Trophoblast cell (in vitro differentiated cells and primary cell): ENCODE results near the gene EXOC4.

ENCODE experiments used
- DNase-seq, 2 donors: peaks; one replicate each; pipeline ENCODE4 v3.0.0-alpha.2; 2016
- H2AFZ ChIP-seq: 2 replicates; pipeline ENCODE4 v1.6.1; 2013; ENCODE audit warnings: low read length, moderate library complexity, mild to moderate bottlenecking; ENCODE audit not compliant: insufficient read depth, poor library complexity
- H2AK5ac ChIP-seq: 2 replicates; pipeline ENCODE4 v1.6.1; 2013; ENCODE audit warnings: mild to moderate bottlenecking, low read length
- H2BK120ac ChIP-seq: 2 replicates; pipeline ENCODE4 v1.6.1; 2013; ENCODE audit warnings: low read length, mild to moderate bottlenecking, moderate library complexity; ENCODE audit not compliant: insufficient read depth, poor library complexity
- H2BK12ac ChIP-seq: 2 replicates; pipeline ENCODE4 v1.6.1; 2013; ENCODE audit warnings: mild to moderate bottlenecking, low read length, moderate library complexity
- H2BK5ac ChIP-seq: 2 replicates; pipeline ENCODE4 v1.6.1; 2013; ENCODE audit warnings: low read length, low read depth, moderate library complexity, mild to moderate bottlenecking; ENCODE audit not compliant: poor library complexity
- H3K14ac ChIP-seq: 2 replicates; pipeline ENCODE4 v1.6.1; 2013; ENCODE audit warnings: mild to moderate bottlenecking, low read length
- H3K18ac ChIP-seq: 2 replicates; pipeline ENCODE4 v1.6.1; 2013; ENCODE audit warnings: mild to moderate bottlenecking, low read length
- H3K23ac ChIP-seq: 2 replicates; pipeline ENCODE4 v1.6.1; 2013; ENCODE audit warnings: low read length
- H3K27ac ChIP-seq: 2 replicates; pipeline ENCODE4 v1.5.1; 2013; ENCODE audit warnings: low read depth, mild to moderate bottlenecking, inconsistent platforms, low read length, moderate library complexity
- H3K27me3 ChIP-seq: 2 replicates; pipeline ENCODE4 v1.6.1; 2013; ENCODE audit warnings: inconsistent platforms, mild to moderate bottlenecking, low read length, moderate library complexity; ENCODE audit not compliant: insufficient read depth
- H3K36me3 ChIP-seq, 2 experiments: 1 replicate in 1 of 2; 2 replicates in 1 of 2; pipeline ENCODE4 v1.6.1; 2013; ENCODE audit warnings: low read length in 2 of 2, mild to moderate bottlenecking in 2 of 2, moderate library complexity in 1 of 2; ENCODE audit not compliant: insufficient read depth in 2 of 2, control insufficient read depth in 1 of 2
- H3K4ac ChIP-seq: 2 replicates; pipeline ENCODE4 v1.6.1; 2013; ENCODE audit warnings: low read depth, mild to moderate bottlenecking, low read length, moderate library complexity
- H3K4me1 ChIP-seq, 2 experiments: 1 replicate in 1 of 2; 2 replicates in 1 of 2; pipeline ENCODE4 v1.6.1; 2013; ENCODE audit warnings: low read length in 2 of 2, mild to moderate bottlenecking in 2 of 2, moderate library complexity in 1 of 2; ENCODE audit not compliant: insufficient read depth in 2 of 2, control insufficient read depth in 1 of 2
- H3K4me2 ChIP-seq: 2 replicates; pipeline ENCODE4 v1.6.1; 2013; ENCODE audit warnings: inconsistent platforms, mild to moderate bottlenecking, low read length, moderate library complexity
- H3K4me3 ChIP-seq: 2 replicates; pipeline ENCODE4 v1.5.1; 2013; ENCODE audit warnings: mild to moderate bottlenecking, low read depth, low read length, inconsistent platforms
- H3K79me1 ChIP-seq: one replicate; pipeline ENCODE4 v1.6.1; 2013; ENCODE audit warnings: low read length
- H3K79me2 ChIP-seq: 2 replicates; pipeline ENCODE4 v1.6.1; 2013; ENCODE audit warnings: low read length, mild to moderate bottlenecking; ENCODE audit not compliant: control insufficient read depth, insufficient read depth, poor library complexity
- H3K9ac ChIP-seq: 2 replicates; pipeline ENCODE4 v1.6.1; 2013; ENCODE audit warnings: mild to moderate bottlenecking, low read length
- H3K9me3 ChIP-seq: 2 replicates; pipeline ENCODE4 v1.6.1; 2013; ENCODE audit warnings: low read depth, mild to moderate bottlenecking, control low read depth, inconsistent platforms, low read length; ENCODE audit not compliant: insufficient read depth
- H4K12ac ChIP-seq: 2 replicates; pipeline ENCODE4 v1.6.1; 2013; ENCODE audit warnings: low read depth, mild to moderate bottlenecking, low read length, moderate library complexity
- H4K8ac ChIP-seq: 2 replicates; pipeline ENCODE4 v1.6.1; 2013; ENCODE audit warnings: low read depth, mild to moderate bottlenecking, low read length, moderate library complexity
- H4K91ac ChIP-seq: one replicate; pipeline ENCODE4 v1.6.1; 2013; ENCODE audit warnings: low read depth, mild to moderate bottlenecking, low read length, moderate library complexity
- WGBS: extraction: QIAGEN DNeasy Blood & Tissue Kit; methylation state at CpG from one replicate; pipeline ENCODE4 v1.1.7; 2013; ENCODE audit warnings: missing lambda C conversion rate; ENCODE audit not compliant: insufficient read length, insufficient coverage; ENCODE audit errors: extremely low coverage; 5-methylcytosine and 5-hydroxymethylcytosine counted together

EXOC4 gene

GRCh38 chr7:133299676-133300075, 46.8 kb downstream of the EXOC4 start:
- H3K79me1 ChIP-seq, result no peaks in the 10 kb centered on the region
- no peak overlapping the region for H3K4me3 ChIP-seq
- no CpG with 5 or more reads among the region's 1 CpG for WGBS
- H3K79me2 ChIP-seq, result no peaks in the 10 kb centered on the region
- no peaks in the 10 kb centered on the region for H3K4me1 ChIP-seq
- no peak overlapping the region for H3K4me2 ChIP-seq
- no peak overlapping the region for H2BK12ac ChIP-seq
- H2BK120ac ChIP-seq, result no peak overlapping the region
- H3K23ac ChIP-seq, result no peak overlapping the region
- no peak overlapping the region for H3K18ac ChIP-seq
- no peak overlapping the region for H4K91ac ChIP-seq
- no peak overlapping the region for H3K4ac ChIP-seq
- no peak for DNase-seq
- no peak overlapping the region for H3K27ac ChIP-seq
- no peak overlapping the region for H3K14ac ChIP-seq
- no peak overlapping the region for H4K8ac ChIP-seq
- H2BK5ac ChIP-seq, result no peak overlapping the region
- no peak overlapping the region for H2AK5ac ChIP-seq
- no peaks in the 10 kb centered on the region for H3K27me3 ChIP-seq
- H3K9me3 ChIP-seq, result no peaks in the 10 kb centered on the region
- no peak overlapping the region for H2AFZ ChIP-seq
- no peaks in the 10 kb centered on the region for H3K36me3 ChIP-seq
- no peak overlapping the region for H4K12ac ChIP-seq
- no peak overlapping the region for H3K9ac ChIP-seq

- no peak overlapping the region for H3K27ac ChIP-seq
- H3K4me3 ChIP-seq, result no peak overlapping the region
- H3K27me3 ChIP-seq, result no peaks in the 10 kb centered on the region
- no CpG with 5 or more reads among the region's 2 CpGs for WGBS
- no peak overlapping the region for H2AK5ac ChIP-seq
- no peaks in the 10 kb centered on the region for H3K79me2 ChIP-seq
- H2AFZ ChIP-seq, result no peak overlapping the region
- no peak overlapping the region for H3K4me2 ChIP-seq
- no peak overlapping the region for H2BK120ac ChIP-seq
- DNase-seq, result no peak
- H3K9me3 ChIP-seq, result no peaks in the 10 kb centered on the region
- H3K79me1 ChIP-seq, result no peaks in the 10 kb centered on the region
- no peak overlapping the region for H4K12ac ChIP-seq
- no peak overlapping the region for H3K14ac ChIP-seq
- H2BK5ac ChIP-seq, result no peak overlapping the region
- no peak overlapping the region for H4K91ac ChIP-seq
- H4K8ac ChIP-seq, result no peak overlapping the region
- no peak overlapping the region for H3K9ac ChIP-seq
- no peaks in the 10 kb centered on the region for H3K4me1 ChIP-seq
- H2BK12ac ChIP-seq, result no peak overlapping the region
- H3K4ac ChIP-seq, result no peak overlapping the region
- H3K36me3 ChIP-seq, result no peaks in the 10 kb centered on the region
- no peak overlapping the region for H3K23ac ChIP-seq
- H3K18ac ChIP-seq, result no peak overlapping the region
Observed at GRCh38 chr7:133300088-133300487, 47.2 kb downstream of the EXOC4 start.

- Histone ChIP-seq H3K14ac (no peak overlapping the region), H3K4me2 (no peak overlapping the region), H4K91ac (no peak overlapping the region), H3K79me1 (no peaks in the 10 kb centered on the region), H2BK5ac (no peak overlapping the region), H3K36me3 (peaks cover 0 to 1% of the 10 kb centered on the region in 2 experiments), H3K23ac (no peak overlapping the region), H4K8ac (no peak overlapping the region), H3K79me2 (no peaks in the 10 kb centered on the region), H3K9me3 (no peaks in the 10 kb centered on the region), H3K4me3 (no peak overlapping the region), H2AFZ (no peak overlapping the region), H4K12ac (no peak overlapping the region), H3K27me3 (no peaks in the 10 kb centered on the region), H2AK5ac (no peak overlapping the region), H3K18ac (no peak overlapping the region), H3K27ac (no peak overlapping the region), H2BK120ac (no peak overlapping the region), H3K4me1 (no peaks in the 10 kb centered on the region), H3K4ac (no peak overlapping the region), H2BK12ac (no peak overlapping the region), H3K9ac (no peak overlapping the region)
- peak; percentile 13 to 63 for DNase-seq
- no CpG with 5 or more reads among the region's 5 CpGs for WGBS
Observed at GRCh38 chr7:133300811-133301210, 47.9 kb downstream of the EXOC4 start.

GRCh38 chr7:133301444-133301843, 48.6 kb downstream of the EXOC4 start:
- no peak overlapping the region for H2BK12ac ChIP-seq
- no peak overlapping the region for H3K14ac ChIP-seq
- H3K27me3 ChIP-seq, result no peaks in the 10 kb centered on the region
- H3K23ac ChIP-seq, result no peak overlapping the region
- no peak overlapping the region for H2AFZ ChIP-seq
- H3K79me2 ChIP-seq, result no peaks in the 10 kb centered on the region
- no peaks in the 10 kb centered on the region for H3K79me1 ChIP-seq
- no peak overlapping the region for H4K8ac ChIP-seq
- H4K91ac ChIP-seq, result no peak overlapping the region
- WGBS, result no CpG with 5 or more reads among the region's 2 CpGs
- H4K12ac ChIP-seq, result no peak overlapping the region
- no peak overlapping the region for H3K18ac ChIP-seq
- H3K9ac ChIP-seq, result no peak overlapping the region
- H3K4me1 ChIP-seq, result no peaks in the 10 kb centered on the region
- no peak overlapping the region for H2AK5ac ChIP-seq
- DNase-seq, result no peak
- no peak overlapping the region for H2BK120ac ChIP-seq
- no peak overlapping the region for H3K4ac ChIP-seq
- H3K4me3 ChIP-seq, result no peak overlapping the region
- H3K9me3 ChIP-seq, result no peaks in the 10 kb centered on the region
- H3K27ac ChIP-seq, result no peak overlapping the region
- H3K4me2 ChIP-seq, result no peak overlapping the region
- H2BK5ac ChIP-seq, result no peak overlapping the region
- peaks cover 0 to 2% of the 10 kb centered on the region in 2 experiments for H3K36me3 ChIP-seq
